Memory B cell (primary cell): ENCODE data around the gene CACNG3.
"Not testable (repeated sequence)": the region's sequence is repeated elsewhere in the genome, so short reads cannot be mapped to it uniquely, and the experiment has no call there.

Source experiments
- ATAC-seq: fragments of 150-1000 bp; cut with Tn5 transposase; 2 replicates; pipeline ENCODE4 v1.10.0; 2021; ENCODE audit warnings: low read depth, mild to moderate bottlenecking, moderate library complexity
- DNase-seq, 2 donors: peaks; one replicate each; pipeline ENCODE4 v3.0.0; 2022; ENCODE audit warnings: low spot score in 2 of 2
- H3K27ac Mint-ChIP-seq: one replicate; pipeline ENCODE4 v1.8.0; 2022; ENCODE audit warnings: mild to moderate bottlenecking, moderate library complexity, mixed read lengths
- H3K27me3 Mint-ChIP-seq: one replicate; pipeline ENCODE4 v1.8.0; 2022; ENCODE audit warnings: mixed read lengths
- H3K36me3 Mint-ChIP-seq: one replicate; pipeline ENCODE4 v1.8.0; 2022; ENCODE audit warnings: mild to moderate bottlenecking, mixed read lengths
- H3K4me1 Mint-ChIP-seq: one replicate; pipeline ENCODE4 v1.8.0; 2022; ENCODE audit warnings: mixed read lengths
- H3K4me3 Mint-ChIP-seq: one replicate; pipeline ENCODE4 v1.8.0; 2022; ENCODE audit warnings: mild to moderate bottlenecking, moderate library complexity, mixed read lengths
- H3K9me3 Mint-ChIP-seq: one replicate; pipeline ENCODE4 v1.8.0; 2022; ENCODE audit warnings: mixed read lengths

Gene CACNG3

DNA sequence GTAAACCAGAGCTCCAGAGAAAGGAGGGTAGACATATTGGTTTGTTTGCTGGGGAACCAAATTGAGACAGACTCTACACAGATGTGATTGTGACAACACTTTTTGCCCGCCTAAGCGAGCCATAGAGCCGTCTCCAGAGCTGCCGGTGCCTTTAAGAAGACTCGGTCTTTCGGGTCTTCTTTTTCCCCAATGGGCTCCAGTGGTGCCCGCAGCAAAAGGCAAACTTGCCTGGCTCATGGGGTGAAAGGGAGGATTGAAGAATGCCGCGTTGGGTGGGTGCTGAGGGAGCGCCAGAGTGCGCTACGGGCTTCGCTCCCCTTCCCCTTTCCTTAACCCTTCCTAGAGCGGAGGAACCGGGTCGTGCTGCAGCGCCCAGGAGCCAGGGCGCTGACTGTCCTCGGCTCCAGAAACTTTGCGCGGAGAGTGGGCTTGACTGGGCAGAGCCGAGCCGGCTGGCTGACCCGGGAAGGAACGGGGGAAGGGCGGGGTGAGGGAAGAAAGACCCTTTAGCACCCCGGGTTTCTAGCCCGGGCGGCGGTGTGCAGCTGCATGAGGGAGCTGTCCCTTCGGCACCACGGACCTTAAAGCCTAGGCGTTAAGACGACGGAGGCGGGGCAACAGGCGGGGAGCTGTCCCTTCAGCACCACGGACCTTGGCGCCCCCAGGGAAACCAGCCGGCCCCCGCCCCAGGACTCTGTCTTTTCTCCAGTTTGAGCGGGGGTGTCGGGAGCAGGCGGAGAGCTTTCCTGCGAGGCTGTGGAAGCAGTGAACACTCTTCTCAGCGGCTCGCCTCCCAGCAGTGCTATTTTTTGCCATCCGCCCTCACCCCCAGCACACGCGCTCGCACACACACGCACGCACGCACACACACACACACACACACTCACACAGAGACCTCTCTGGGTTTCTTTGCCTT lies at the start of gene CACNG3:
Gene CACNG3, plus strand, starts transcription at position 880 of the 916 bp plus-strand sequence. CDS start 420 bp downstream, outside the sequence.
- Mint-ChIP-seq H3K4me1 (peaks cover 7% of the 10 kb centered on the region), H3K36me3 (no peaks in the 10 kb centered on the region), H3K27ac (no peak within 1 kb of the TSS), H3K27me3 (peaks cover 28% of the 10 kb centered on the region), H3K9me3 (no peaks in the 10 kb centered on the region), H3K4me3 (no peak within 1 kb of the TSS)
- peak; percentile 68 for ATAC-seq
- peak; percentile 13 to 44 for DNase-seq

DNA sequence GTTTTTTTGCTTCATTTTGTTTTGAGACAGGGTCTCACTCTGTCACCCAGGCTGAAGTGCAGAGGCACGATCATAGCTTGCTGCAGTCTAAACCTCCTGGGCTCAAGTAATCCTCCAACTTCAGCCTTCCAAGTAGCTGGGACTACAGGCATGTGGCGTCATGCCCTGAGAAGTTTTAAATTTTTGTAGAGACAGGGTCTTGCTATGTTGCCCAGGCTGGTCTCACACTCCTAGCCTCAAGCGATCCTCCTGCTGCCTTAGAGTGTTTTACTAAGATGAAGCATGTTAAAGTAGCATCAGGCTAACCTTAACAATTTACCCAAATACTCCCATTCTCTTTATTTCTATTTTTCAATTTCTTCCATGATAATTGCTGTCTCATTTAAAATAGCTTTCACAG lies 49.2 kb upstream of the CACNG3 start:
- no peaks in the 10 kb centered on the region for H3K9me3 Mint-ChIP-seq
- H3K36me3 Mint-ChIP-seq, result peaks cover 53% of the 10 kb centered on the region
- peaks cover 10% of the 10 kb centered on the region for H3K4me1 Mint-ChIP-seq
- ATAC-seq, result no peak
- no peaks in the 10 kb centered on the region for H3K27me3 Mint-ChIP-seq
- no peak overlapping the region for H3K4me3 Mint-ChIP-seq
- DNase-seq, result no peak
- H3K27ac Mint-ChIP-seq, result no peak overlapping the region

DNA sequence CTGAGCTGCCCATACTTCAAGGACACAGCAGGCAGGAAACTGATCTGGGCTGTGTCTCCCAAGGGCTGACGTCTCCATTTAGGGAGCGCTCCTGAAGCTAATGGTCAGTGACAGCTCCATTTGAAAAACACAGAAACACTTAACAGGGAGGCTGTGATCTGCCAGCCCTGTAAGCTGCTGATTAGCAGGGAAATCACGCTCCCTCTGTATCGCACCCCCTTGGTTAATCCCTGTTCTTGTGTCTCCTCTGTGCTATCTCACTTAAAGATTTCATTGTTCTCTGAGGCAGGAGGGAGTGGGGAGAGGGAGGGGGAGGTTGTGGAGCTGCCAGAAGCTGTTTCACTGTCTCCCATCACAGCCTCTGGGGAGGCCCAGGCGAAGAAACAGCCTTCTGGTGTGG lies 47.4 kb upstream of the CACNG3 start:
- Mint-ChIP-seq H3K27me3 (no peaks in the 10 kb centered on the region), H3K27ac (no peak overlapping the region), H3K4me3 (no peak overlapping the region), H3K9me3 (no peaks in the 10 kb centered on the region), H3K36me3 (peaks cover 45% of the 10 kb centered on the region), H3K4me1 (peaks cover 3% of the 10 kb centered on the region)
- DNase-seq (no peak), ATAC-seq (no peak)

DNA sequence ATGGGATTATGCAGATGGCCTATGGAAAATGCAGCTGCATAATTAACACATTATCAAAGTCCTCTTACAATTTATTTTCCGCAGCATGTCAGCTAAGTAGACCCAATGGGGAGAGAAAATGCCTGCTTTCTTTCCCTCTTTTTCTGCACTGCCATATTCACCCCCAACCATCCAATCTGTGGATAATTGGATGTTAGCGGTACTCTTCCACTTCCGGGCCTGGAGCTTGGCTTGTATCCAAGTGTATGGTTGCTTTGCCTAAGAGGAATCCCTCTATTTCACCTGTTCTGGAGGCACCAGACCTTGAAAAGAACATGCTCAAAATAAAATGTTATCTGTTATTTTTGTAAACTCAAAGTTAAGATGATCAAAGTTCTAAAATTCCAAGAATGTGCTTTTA lies 41.1 kb upstream of the CACNG3 start:
- peaks cover 44% of the 10 kb centered on the region for H3K36me3 Mint-ChIP-seq
- H3K4me1 Mint-ChIP-seq, result peaks cover 3% of the 10 kb centered on the region

DNA sequence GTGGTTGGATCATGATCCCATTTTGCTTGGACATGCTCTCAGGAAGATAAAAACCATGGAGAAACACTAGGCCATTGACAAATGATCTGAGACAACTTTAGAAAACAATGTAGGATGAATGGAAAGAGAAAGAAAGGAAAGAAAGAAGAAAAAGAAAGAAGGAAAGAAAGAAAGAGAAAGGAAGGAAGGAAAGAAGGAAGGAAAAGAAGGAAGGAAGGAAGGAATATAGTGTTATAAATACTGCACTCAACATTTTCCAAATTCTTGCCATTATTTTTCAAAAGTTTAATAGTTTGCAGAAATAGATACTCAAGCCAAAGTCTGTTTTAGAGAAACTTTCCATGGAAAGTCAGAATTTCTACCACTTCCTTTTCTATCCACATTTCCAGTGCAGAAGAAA lies 39.2 kb upstream of the CACNG3 start:
- Mint-ChIP-seq H3K4me1 (no peaks in the 10 kb centered on the region), H3K27me3 (no peaks in the 10 kb centered on the region), H3K27ac (peak overlapping the region; percentile 56), H3K9me3 (peaks cover 4% of the 10 kb centered on the region), H3K4me3 (no peak overlapping the region), H3K36me3 (peaks cover 48% of the 10 kb centered on the region)
- no peak for ATAC-seq
- no peak for DNase-seq

More for the DNA sequence above, 41.1 kb upstream of the CACNG3 start:
- DNase-seq, result no peak
- H3K27me3 Mint-ChIP-seq, result no peaks in the 10 kb centered on the region
- no peak overlapping the region for H3K27ac Mint-ChIP-seq
- H3K4me3 Mint-ChIP-seq, result no peak overlapping the region
- peaks cover 3% of the 10 kb centered on the region for H3K9me3 Mint-ChIP-seq
- ATAC-seq, result no peak

DNA sequence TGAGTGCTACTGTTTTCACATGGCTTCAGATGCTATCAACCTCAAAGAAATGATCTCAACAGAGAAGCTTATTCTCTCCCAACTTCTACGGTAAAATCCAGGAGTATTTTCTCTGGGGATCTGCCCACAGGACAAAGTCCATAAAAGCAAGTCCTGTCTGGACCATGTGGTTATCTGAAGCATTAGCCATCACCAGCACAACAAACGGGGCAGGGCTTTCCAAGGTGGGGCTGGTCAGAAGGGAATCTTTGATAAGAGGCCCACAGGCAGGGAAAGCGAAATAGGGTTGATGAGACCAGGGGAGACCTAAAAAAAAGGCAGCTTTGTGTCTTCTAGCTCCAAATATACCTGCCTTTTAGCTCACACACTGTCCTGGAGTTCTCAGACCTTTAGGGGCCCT lies 38.7 kb upstream of the CACNG3 start:
- Mint-ChIP-seq H3K4me3 (no peak overlapping the region), H3K27me3 (no peaks in the 10 kb centered on the region), H3K9me3 (peaks cover 4% of the 10 kb centered on the region), H3K36me3 (peaks cover 51% of the 10 kb centered on the region), H3K4me1 (no peaks in the 10 kb centered on the region), H3K27ac (peak overlapping the region; percentile 56)
- DNase-seq, result no peak
- no peak for ATAC-seq

DNA sequence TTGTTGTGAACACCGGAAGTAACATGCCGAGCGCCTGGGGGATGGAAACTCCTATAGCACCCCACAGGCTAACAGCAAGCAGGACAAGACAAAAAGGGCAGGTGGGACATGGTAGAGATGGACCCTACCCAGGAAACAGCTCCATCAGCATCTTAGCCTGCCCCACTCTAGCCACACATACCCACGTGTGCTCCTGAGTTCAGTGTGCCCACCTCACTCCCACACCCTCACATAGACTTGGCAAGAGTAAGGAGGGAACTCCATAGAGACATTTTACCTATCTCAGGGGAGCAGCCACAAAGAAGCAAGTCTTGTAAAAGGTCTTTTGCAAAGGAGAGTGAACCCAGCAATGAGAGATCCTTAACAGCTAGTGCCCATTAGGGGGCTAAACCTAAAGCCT lies 37.8 kb upstream of the CACNG3 start:
- H3K9me3 Mint-ChIP-seq, result peaks cover 4% of the 10 kb centered on the region
- H3K27ac Mint-ChIP-seq, result peak overlapping the region; percentile 56
- no peaks in the 10 kb centered on the region for H3K27me3 Mint-ChIP-seq
- H3K4me1 Mint-ChIP-seq, result no peaks in the 10 kb centered on the region
- DNase-seq (no peak), ATAC-seq (no peak)
- H3K4me3 Mint-ChIP-seq, result no peak overlapping the region
- H3K36me3 Mint-ChIP-seq, result peaks cover 50% of the 10 kb centered on the region

DNA sequence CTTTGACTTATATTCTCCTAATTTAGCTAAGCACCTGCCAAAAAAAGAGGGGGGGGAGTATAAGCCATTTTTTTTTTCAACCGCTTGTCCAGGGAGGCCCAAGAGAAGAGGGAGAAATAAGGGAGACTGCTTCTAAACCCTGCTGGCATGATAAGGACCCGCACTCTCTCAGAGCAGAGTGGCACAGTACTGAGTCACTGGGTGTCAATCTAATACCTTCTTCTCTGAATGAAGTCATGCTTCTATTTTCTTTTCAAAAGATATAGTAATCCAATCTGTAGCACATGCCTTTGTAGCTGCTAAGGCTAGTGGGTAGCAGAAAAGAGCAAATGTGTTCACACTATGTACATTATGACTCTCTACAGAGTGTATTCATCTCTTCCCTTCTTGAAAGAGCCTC lies 34.9 kb upstream of the CACNG3 start:
- Mint-ChIP-seq H3K4me3 (no peak overlapping the region), H3K9me3 (peaks cover 5% of the 10 kb centered on the region), H3K27ac (peak overlapping the region; percentile 58), H3K36me3 (peaks cover 41% of the 10 kb centered on the region), H3K4me1 (no peaks in the 10 kb centered on the region), H3K27me3 (no peaks in the 10 kb centered on the region)
- ATAC-seq (no peak), DNase-seq (no peak)

DNA sequence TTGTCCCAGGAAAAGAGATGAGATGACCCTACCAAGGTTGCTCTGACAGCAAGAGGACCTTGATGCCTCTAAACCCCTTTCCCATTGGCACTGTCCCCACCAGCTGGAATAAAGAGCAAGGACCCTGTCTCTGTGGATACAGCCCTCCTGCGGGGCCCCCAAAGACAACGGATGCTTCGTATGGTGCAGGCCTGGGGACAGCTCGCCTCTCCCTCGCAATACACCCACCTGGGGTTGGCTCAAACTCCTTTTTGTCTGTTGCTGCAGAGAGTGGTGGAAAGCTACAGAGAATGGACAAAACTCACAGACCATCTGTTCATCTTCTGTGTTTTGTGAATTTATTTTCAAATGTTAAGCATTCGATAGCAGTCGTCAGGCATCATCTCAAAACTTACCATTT lies 27.6 kb upstream of the CACNG3 start:
- ATAC-seq (no peak), DNase-seq (no peak)
- H3K27me3 Mint-ChIP-seq, result peaks cover 4% of the 10 kb centered on the region
- no peak overlapping the region for H3K4me3 Mint-ChIP-seq
- no peaks in the 10 kb centered on the region for H3K4me1 Mint-ChIP-seq
- no peak overlapping the region for H3K27ac Mint-ChIP-seq
- H3K36me3 Mint-ChIP-seq, result no peaks in the 10 kb centered on the region
- H3K9me3 Mint-ChIP-seq, result peaks cover under 1% of the 10 kb centered on the region

DNA sequence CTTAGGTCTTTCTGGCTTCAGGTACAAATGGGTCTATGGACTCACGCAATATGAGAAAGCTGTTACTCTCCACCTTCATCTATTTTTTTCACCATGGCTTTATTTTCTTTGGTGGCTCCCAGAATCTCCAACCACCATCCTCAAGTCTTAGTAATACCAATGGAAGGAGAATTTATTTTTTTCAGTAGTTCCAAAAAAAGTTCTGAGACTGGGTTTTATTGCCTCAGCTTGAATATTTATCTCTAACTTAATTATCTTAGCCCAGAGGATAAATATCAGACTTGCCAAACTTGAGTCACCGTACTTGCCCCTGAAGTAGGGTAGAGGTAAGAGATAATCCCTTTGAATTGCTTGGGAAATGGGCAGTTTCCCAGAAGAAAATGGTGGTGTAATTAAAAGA lies 23.2 kb upstream of the CACNG3 start:
- Mint-ChIP-seq H3K4me1 (no peaks in the 10 kb centered on the region), H3K27me3 (peaks cover 12% of the 10 kb centered on the region), H3K36me3 (peaks cover 2% of the 10 kb centered on the region), H3K9me3 (peaks cover 2% of the 10 kb centered on the region), H3K4me3 (no peak overlapping the region), H3K27ac (no peak overlapping the region)
- ATAC-seq (no peak), DNase-seq (no peak)

DNA sequence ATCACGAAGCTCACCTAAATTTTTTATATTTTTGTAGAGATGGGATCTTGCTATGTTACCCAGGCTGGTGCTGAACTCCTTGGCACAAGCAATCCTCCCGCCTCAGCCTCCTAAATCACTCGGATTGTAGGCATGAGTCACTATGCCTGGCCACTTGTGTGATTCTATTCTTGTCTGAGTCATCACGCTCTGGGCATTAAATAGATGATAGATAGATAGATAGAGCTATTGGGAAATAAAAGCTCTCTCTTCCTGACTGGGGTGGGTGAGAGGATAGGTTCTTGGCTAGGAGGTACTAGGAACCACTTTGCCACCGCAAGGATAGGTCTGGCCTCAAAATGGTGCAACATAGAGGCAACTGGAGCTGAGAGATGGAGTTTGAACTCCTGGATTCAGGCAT lies 21.4 kb upstream of the CACNG3 start:
- Mint-ChIP-seq H3K9me3 (peaks cover 11% of the 10 kb centered on the region), H3K27me3 (peaks cover 12% of the 10 kb centered on the region), H3K27ac (no peak overlapping the region), H3K4me3 (no peak overlapping the region), H3K4me1 (no peaks in the 10 kb centered on the region), H3K36me3 (peaks cover 2% of the 10 kb centered on the region)
- no peak for ATAC-seq
- DNase-seq, result no peak

DNA sequence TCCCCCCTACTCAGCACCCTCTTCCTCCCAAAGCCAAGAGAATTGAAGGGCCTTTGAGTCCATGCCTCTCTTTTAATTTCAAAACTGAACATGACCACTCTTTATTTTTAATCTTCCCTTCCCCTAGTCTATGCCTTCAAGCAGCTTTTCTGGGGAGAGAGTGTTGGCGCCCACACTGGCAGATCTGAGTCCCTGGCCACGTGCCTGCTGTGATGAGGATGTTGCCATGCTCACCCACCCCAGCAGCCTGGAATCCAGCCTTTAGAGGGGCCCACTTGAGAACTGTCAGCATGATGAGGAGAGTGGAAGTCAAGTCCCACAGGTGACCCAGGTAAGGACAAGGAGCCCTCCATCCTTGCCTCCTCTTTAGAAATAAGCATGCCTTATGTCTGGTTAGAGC lies 20.3 kb upstream of the CACNG3 start:
- ATAC-seq (no peak), DNase-seq (no peak)
- H3K4me3 Mint-ChIP-seq, result no peak overlapping the region
- H3K4me1 Mint-ChIP-seq, result no peaks in the 10 kb centered on the region
- peaks cover 14% of the 10 kb centered on the region for H3K9me3 Mint-ChIP-seq
- no peak overlapping the region for H3K27ac Mint-ChIP-seq
- H3K36me3 Mint-ChIP-seq, result peaks cover 2% of the 10 kb centered on the region
- H3K27me3 Mint-ChIP-seq, result peaks cover 12% of the 10 kb centered on the region

DNA sequence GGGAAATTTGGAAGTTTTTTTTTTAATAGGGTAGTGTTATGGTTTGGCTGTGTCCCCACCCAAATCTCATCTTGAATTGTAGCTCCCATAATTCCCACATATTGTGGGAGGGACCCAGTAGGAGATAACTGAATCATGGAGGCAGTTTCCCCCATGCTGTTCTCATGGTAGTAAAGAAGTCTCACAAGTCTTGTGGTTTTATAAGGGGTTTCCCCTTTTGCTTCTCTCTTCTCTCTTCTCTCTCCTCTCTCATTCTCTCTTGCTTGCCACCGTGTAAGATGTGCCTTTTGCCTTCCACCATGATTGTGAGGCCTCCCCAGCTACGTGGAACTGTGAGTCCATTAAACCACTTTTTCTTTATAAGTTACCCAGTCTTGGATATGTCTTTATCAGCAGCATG lies 17.3 kb upstream of the CACNG3 start:
- H3K36me3 Mint-ChIP-seq, ATAC-seq, H3K27ac Mint-ChIP-seq, H3K4me3 Mint-ChIP-seq, H3K4me1 Mint-ChIP-seq, DNase-seq: not testable (repeated sequence)
- H3K9me3 Mint-ChIP-seq, result peaks cover 14% of the 10 kb centered on the region
- peaks cover 17% of the 10 kb centered on the region for H3K27me3 Mint-ChIP-seq

DNA sequence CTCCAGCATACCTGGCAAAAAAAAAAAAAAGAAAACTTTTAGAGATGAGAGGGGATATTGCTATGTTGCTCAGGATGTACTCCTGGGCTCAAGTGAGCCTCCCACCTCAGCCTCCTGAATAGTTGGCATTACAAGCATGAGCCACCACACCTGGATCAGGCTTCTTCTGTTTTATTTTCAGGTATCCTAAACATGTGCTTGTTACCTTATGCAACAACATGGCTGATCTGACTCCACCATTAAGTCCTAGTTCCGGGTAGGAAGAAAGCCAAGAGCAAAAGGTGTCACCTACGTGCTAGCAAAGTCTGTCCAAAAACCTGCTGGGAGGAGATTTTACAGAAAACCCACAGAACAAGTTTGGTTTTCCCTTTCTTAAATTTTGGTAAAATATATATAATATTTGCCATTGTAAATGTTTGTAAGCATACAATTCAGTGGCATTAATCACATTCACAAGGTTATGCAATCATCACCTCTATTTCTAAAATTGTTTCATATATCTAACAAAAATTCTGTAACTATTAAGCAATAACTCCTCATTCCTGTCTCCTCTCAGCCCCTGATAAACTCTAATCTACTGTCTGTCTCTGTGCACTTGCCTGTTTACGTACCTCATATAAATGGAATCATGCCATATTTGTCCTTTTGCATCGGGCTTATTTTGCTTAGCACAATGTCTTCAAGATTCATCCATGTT lies 9.1 kb upstream of the CACNG3 start:
- peaks cover 6% of the 10 kb centered on the region for H3K4me1 Mint-ChIP-seq
- peaks cover 27% of the 10 kb centered on the region for H3K27me3 Mint-ChIP-seq
- H3K9me3 Mint-ChIP-seq, result peaks cover 2% of the 10 kb centered on the region
- no peak overlapping the region for H3K4me3 Mint-ChIP-seq
- no peak overlapping the region for H3K27ac Mint-ChIP-seq
- no peak for ATAC-seq
- no peak for DNase-seq
- H3K36me3 Mint-ChIP-seq, result no peaks in the 10 kb centered on the region
